HG03196 (cell line): ENCODE results near the gene STK17A.

Experiments used
- ATAC-seq: cut with Tn5 transposase; IDR thresholded peaks from one replicate; pipeline ENCODE4 v1.9.1; 2021; ENCODE audit not compliant: unreplicated experiment

STK17A gene

GRCh38 chr7:43582503-43583423 lies at the start of gene STK17A:
Gene STK17A, plus strand, starts transcription at chr7:43583108. Its CDS starts 136 bp downstream, at chr7:43583244.
- ATAC-seq = peak; percentile 67

- no peak for ATAC-seq
Measured at GRCh38 chr7:43533801-43534479, 49.0 kb upstream of the STK17A start.

- ATAC-seq = no peak
Measured at GRCh38 chr7:43535031-43535451, 47.9 kb upstream of the STK17A start.

- ATAC-seq = no peak
Measured at GRCh38 chr7:43535810-43536585, 46.9 kb upstream of the STK17A start.

- no peak for ATAC-seq
Measured at GRCh38 chr7:43536773-43537172, 46.1 kb upstream of the STK17A start.

GRCh38 chr7:43537765-43538403 lies 45.0 kb upstream of the STK17A start:
- ATAC-seq = no peak

- no peak for ATAC-seq
Measured at GRCh38 chr7:43538404-43538771, 44.5 kb upstream of the STK17A start.

- no peak for ATAC-seq
Measured at GRCh38 chr7:43540471-43540870, 42.4 kb upstream of the STK17A start.

- no peak for ATAC-seq
Measured at GRCh38 chr7:43542716-43543115, 40.2 kb upstream of the STK17A start.

- ATAC-seq = no peak
Measured at GRCh38 chr7:43546231-43546630, 36.7 kb upstream of the STK17A start.

- ATAC-seq = no peak
Measured at GRCh38 chr7:43550427-43550826, 32.5 kb upstream of the STK17A start.

GRCh38 chr7:43552122-43552521 lies 30.8 kb upstream of the STK17A start:
- no peak for ATAC-seq

- no peak for ATAC-seq
Measured at GRCh38 chr7:43553999-43554398, 28.9 kb upstream of the STK17A start.

- ATAC-seq = no peak
Measured at GRCh38 chr7:43554423-43554822, 28.5 kb upstream of the STK17A start.

GRCh38 chr7:43557831-43558495 lies 24.9 kb upstream of the STK17A start:
- no peak for ATAC-seq

GRCh38 chr7:43559171-43559945 lies 23.6 kb upstream of the STK17A start:
- no peak for ATAC-seq

- ATAC-seq = no peak
Measured at GRCh38 chr7:43559946-43560335, 23.0 kb upstream of the STK17A start.

- ATAC-seq = no peak
Measured at GRCh38 chr7:43560742-43561330, 22.1 kb upstream of the STK17A start.

GRCh38 chr7:43562383-43562782 lies 20.5 kb upstream of the STK17A start:
- ATAC-seq = no peak
